DMS53 treated with DMSO at 0.1 percent for 48 hours (cell line): Measurements from ENCODE around the gene UTP14C.
A peak's percentile ranks its signal among the peaks of the same experiment; 100 is the strongest.
"Not testable (repeated sequence)": the region's sequence is repeated elsewhere in the genome, so short reads cannot be mapped to it uniquely, and the experiment has no call there.

Experiments
- DNase-seq: peaks from one replicate; lab custom pipeline; 2025; ENCODE audit not compliant: unreplicated experiment; lab: John Stamatoyannopoulos, UW

UTP14C gene

DNA sequence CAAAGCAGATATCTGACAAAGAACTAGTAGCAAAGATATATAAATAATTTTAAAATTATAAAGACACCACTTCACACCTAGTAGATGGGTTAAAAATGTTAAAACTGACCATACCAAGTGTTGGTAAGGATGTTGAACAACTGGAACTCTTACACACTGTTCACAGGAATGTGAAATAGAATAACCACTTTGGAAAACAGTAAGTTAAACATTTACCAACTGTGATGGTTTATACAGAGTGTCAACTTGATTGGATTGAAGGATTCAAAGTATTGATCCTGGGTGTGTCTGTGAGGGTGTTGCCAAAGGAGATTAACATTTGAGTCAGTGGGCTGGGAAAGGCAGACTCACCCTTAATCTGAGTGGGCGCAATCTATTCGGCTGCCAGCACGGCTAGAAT, 19.2 kb downstream of the UTP14C start:
- DNase-seq: no peak

DNA sequence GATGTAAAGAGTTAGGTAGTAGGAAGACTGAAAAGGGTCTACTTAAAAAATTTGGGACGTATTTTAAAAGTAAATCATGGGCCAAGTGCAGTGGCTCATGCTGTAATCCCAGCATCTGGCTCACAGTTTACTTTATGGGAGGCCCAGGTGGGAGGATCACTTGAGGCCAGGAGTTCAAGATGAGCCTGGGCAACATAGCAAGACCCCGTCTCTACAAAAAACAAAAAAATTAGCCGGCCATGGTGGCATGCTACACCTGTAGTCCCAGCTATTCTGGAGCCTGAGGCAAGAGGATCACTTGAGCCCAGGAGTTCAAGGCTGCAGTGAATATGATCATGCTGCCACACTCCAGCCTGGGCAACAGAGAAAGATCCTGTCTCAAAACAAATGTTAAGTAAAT, 23.0 kb downstream of the UTP14C start:
- DNase-seq: no peak

DNA sequence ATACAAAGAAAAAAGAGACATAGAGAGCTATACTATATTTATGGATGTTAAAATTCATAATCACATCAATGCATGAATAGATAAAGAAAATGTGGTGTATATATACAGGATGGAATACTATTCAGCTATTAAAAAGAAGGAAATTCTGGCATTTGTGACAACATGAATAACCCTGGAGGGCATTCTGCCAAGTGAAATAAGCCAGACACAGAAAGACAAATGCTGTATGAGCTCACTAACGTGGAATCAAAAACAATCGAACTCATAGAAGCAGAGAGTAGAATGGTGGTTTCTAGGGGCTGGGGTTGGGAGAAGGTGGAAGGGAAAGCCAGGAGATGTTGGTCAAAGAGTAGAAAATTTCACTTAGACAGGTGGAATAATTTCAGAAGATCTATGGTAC, 24.0 kb downstream of the UTP14C start:
- DNase-seq: no peak

DNA sequence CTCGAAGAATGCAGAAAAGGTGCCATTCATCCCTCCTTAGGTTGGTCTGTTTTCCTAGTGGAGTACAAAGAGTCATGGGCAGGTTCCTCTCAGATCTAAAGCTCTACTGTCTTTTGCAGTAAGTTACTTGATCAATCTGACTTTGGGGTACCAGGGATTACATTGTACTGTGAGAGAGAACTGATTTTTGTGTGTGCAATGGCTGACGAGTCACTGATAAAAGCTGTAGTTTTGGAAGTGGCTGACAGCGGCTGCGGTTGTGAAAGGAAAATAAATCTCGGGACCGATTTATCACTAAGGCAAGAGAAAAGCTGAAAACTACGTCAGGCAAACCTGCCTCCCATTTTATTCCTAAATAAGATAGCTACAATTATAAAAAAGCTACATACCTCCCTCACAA, 26.9 kb downstream of the UTP14C start:
- DNase-seq: no peak

DNA sequence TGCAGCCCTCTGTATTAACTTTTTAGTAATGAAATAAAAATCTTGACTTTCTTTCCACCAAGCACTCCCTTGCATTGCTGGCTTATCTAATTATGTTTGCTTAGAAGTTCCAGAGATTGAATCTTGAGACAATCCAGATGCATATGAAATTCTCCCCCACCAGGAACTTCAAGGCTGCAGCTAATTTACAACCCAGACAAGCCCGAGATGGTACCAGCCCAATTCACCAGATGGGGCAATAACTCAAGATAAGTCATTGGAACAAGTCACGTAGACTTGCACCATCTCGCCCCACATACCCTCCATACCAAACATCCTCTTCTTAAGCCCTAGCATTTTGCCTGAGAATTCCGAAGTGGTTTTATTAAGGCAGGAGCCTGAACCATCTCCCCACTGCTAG, 29.0 kb downstream of the UTP14C start:
- no peak for DNase-seq

DNA sequence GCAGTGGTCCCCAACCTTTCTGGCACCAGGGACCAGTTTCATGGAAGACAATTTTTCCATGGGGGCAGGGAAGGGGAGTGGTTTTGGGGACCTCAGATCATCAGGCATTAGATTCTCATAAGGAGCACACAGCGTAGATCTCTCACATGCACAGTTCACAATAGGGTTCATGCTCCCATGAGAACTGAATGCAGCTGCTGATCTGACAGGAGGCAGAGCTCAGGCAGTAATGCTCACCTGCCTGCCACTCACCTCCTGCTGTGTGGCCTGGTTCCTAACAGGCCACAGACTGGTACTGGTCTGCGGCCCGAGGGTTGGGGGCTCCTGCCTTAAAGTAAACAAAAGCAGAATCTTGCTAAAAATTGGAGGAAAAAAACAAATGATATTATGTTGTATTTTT, 36.6 kb downstream of the UTP14C start:
- DNase-seq: not testable (repeated sequence)

DNA sequence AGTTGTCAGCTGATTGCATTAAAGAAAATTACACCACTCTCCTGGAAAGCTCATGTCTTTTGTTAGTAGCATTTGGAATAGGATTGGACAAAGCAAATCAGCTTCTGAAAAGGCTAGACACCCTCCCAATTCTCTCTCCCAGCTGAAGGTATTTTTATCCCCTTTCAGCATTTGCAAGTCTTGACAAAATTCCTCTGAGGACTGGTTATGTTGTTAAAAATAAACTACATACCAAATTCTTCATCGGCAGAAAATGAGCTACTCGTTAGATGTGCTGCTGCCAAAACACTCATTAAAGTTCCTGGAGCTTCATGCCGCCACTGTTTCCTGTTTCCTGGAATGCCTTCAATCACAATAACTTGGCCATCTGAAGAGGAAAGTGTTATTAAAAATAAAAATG, 37.1 kb downstream of the UTP14C start:
- no peak for DNase-seq

DNA sequence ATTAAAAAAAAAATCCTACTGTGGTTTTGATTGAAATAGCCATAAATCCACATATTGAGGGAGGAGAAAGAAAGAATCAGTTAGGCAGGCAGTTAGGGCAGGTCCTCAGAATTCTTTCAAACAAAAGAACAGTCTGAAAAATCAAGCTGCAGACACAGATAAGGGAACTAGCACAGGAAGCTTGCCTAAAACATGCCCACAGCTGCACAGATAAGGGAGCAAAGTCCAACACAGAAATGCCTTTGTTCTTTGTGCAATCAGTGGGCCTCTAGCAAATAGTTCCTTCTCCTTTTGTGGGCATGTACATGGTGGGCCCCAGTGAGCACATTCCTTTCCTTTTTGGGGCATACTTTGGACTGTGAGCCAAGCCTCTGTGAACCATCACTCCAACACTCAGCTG, 42.7 kb downstream of the UTP14C start:
- no peak for DNase-seq

DNA sequence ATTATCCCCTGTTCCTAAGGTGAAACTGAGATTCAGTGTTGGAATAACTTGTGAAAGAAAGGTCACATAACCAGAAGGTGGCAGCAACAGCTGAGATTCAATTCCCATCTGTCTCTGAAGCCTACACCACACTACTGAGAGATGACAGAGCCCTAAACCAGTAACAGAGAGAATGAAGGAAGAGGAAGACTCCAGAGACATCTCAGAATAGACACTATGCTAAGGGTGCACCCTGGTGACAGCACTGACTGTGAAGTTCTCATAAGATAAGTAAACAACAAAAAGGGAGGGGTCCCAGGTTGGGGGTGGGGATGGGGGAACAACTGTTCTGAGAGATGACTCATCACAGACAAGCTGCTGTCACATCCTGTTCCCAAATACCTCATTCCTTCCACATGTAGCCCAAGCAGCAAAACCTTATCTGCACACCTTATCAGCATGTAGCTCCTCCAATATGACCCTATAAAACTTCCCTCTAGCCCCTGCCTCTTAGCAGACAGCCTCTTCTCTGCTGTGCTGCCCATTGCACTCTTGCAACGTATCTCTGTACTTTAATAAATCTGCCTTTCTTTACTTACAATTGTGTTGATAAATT, 46.5 kb downstream of the UTP14C start:
- DNase-seq: peak; percentile 58
